Activated naive CD4-positive, alpha-beta T cell treated with anti-CD3 and anti-CD28 coated beads, Interleukin-2, amount 50 U/mL, for 16 hours (primary cell): ENCODE results near the gene TMEM163.

ENCODE experiments used
- DNase-seq: peaks from one replicate; pipeline ENCODE4 v3.0.0-alpha.2; 2020

TMEM163 gene

GRCh38 chr2:134690629-134691215, 28.1 kb downstream of the TMEM163 start:
- DNase-seq: no peak

GRCh38 chr2:134689315-134689714, 29.5 kb downstream of the TMEM163 start:
- no peak for DNase-seq

- DNase-seq: no peak
Observed at GRCh38 chr2:134685967-134686366, 32.8 kb downstream of the TMEM163 start.

- no peak for DNase-seq
Observed at GRCh38 chr2:134683561-134684112, 35.2 kb downstream of the TMEM163 start.

- no peak for DNase-seq
Observed at GRCh38 chr2:134682726-134683125, 36.1 kb downstream of the TMEM163 start.

GRCh38 chr2:134681201-134681600, 37.6 kb downstream of the TMEM163 start:
- DNase-seq: no peak

GRCh38 chr2:134679745-134680144, 39.1 kb downstream of the TMEM163 start:
- peak; percentile 21 for DNase-seq

GRCh38 chr2:134679294-134679693, 39.5 kb downstream of the TMEM163 start:
- no peak for DNase-seq

- DNase-seq: no peak
Observed at GRCh38 chr2:134677856-134678756, 40.7 kb downstream of the TMEM163 start.

GRCh38 chr2:134676960-134677359, 41.8 kb downstream of the TMEM163 start:
- no peak for DNase-seq

- DNase-seq: no peak
Observed at GRCh38 chr2:134675314-134675713, 43.5 kb downstream of the TMEM163 start.

GRCh38 chr2:134674687-134675086, 44.1 kb downstream of the TMEM163 start:
- DNase-seq: no peak

GRCh38 chr2:134671513-134671912, 47.3 kb downstream of the TMEM163 start:
- no peak for DNase-seq

GRCh38 chr2:134670955-134671354, 47.8 kb downstream of the TMEM163 start:
- DNase-seq: no peak

- DNase-seq: peak; percentile 31
Observed at GRCh38 chr2:134669731-134670669, 48.8 kb downstream of the TMEM163 start.

- DNase-seq: peak; percentile 71
Observed at GRCh38 chr2:134668821-134669220, 50.0 kb downstream of the TMEM163 start.

GRCh38 chr2:134667541-134667940, 51.3 kb downstream of the TMEM163 start:
- DNase-seq: no peak

- no peak for DNase-seq
Observed at GRCh38 chr2:134667081-134667480, 51.7 kb downstream of the TMEM163 start.

GRCh38 chr2:134665727-134666506, 52.9 kb downstream of the TMEM163 start:
- DNase-seq: no peak

- DNase-seq: no peak
Observed at GRCh38 chr2:134663451-134664450, 55.0 kb downstream of the TMEM163 start.

- DNase-seq: no peak
Observed at GRCh38 chr2:134662751-134663150, 56.0 kb downstream of the TMEM163 start.
